ENCODE results near the gene ZNF2.
A peak's percentile ranks its signal among the peaks of the same experiment; 100 is the strongest.

The ZNF2 gene

GRCh38 chr2:95206096-95206495 lies 40.5 kb downstream of the ZNF2 start:
- no peak for DNase-seq (ENCODE audit: low read depth)

DNA sequence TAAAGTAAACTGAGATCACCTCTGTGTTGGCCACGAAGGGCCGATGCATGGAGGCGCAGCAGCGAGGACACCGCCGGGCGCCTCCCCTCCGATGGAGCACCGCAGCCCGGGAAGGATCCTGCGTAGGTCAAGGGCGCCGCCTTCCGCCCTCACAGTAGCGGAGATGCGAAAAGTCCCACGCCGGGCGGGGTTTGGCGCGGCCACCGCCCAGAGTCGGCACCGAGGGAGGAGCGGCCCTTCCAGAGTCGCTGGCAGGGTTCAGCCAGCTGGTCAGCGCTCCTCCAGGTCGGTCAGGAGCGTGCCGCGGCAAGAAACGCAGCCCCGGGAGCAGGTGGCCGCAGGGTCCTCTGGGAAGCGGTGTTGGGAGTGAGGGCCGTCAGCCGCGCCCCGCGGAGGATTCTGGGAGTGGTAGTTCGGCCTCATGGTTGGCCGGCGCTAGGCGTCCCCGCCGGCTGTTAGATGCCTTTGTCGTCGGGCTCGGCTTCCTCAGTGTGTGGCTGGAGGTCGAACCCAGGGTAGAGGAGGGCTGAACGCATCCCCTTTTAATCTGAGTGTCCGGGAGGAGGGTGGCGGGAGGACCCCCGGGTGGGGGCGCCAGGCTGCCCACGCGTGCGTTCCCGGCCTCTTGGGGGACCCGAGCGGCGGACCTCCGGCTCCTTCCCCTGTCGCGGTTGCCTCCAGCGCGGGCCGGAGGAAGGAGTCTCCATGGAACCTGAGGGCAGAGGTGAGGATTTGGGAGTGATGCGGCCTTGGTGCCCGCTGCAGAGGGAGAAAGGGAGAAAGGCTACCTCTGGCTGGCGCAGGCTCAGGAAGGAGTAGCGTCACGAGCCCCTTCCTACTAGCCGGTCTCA lies 41.7 kb downstream of the ZNF2 start, which contains the start of gene ZNF892:
ZNF892 (plus strand) TSS at position 411 of the 851 bp plus-strand sequence; CDS start at position 706, 295 bp downstream.
- DNase-seq (ENCODE audit: low read depth): peak; percentile 86

- peak; percentile 10 for DNase-seq (ENCODE audit: low read depth)
These were observed 42.5 kb downstream of the ZNF2 start for GRCh38 chr2:95208106-95208505.

DNA sequence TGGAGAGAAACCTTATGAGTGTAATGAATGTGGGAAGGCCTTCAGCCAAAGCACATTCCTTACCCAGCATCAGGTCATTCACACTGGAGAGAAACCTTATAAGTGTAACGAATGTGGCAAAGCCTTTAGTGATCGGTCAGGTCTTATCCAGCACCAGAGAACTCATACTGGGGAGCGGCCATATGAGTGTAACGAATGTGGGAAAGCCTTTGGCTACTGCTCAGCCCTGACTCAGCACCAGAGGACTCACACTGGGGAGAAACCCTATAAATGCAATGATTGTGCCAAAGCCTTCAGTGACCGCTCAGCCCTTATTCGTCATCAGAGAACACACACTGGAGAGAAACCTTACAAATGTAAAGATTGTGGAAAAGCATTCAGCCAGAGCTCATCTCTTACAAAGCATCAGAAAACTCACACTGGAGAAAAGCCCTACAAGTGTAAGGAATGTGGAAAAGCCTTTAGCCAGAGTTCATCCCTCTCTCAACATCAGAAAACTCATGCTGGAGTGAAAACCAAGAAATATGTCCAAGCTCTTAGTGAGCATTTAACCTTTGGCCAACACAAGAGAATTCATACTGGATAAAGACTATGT lies 49.5 kb downstream of the ZNF2 start:
- DNase-seq (ENCODE audit: low read depth): peak; percentile 2

- DNase-seq (ENCODE audit: low read depth): no peak
These were observed 54.8 kb downstream of the ZNF2 start for GRCh38 chr2:95220449-95220848.

DNA sequence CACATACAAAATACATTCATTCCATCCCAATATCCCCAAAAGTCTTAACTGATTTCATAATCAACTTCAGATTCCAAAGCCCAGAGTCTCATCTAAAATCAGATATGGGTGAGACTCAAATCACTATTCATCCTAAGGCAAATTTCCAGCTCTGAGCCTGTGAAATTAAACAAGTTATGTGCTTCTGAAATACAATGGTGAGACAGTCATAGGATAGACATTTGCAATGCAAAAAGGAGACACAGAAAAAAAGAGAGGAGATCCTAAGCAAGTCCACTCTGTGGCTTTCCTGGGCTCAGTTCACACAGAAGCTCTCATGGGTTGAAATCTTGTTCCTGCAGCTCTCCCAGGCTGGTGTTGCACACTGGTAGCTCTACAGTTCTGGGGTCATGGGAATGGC lies 60.0 kb downstream of the ZNF2 start:
- no peak for DNase-seq (ENCODE audit: low read depth)

- peak; percentile 54 for DNase-seq (ENCODE audit: low read depth)
These were observed 66.1 kb downstream of the ZNF2 start for GRCh38 chr2:95231723-95232122.

- DNase-seq (ENCODE audit: low read depth): no peak
These were observed 66.6 kb downstream of the ZNF2 start for GRCh38 chr2:95232232-95232631.

Data from amniotic epithelial cell (primary cell).